GM21723 (cell line): Measurements from ENCODE around the gene EMILIN3.

Source experiments
- ATAC-seq: cut with Tn5 transposase; IDR thresholded peaks from one replicate; pipeline ENCODE4 v1.9.1; 2021; ENCODE audit warnings: mild to moderate bottlenecking, moderate library complexity; ENCODE audit not compliant: unreplicated experiment

The EMILIN3 gene

DNA sequence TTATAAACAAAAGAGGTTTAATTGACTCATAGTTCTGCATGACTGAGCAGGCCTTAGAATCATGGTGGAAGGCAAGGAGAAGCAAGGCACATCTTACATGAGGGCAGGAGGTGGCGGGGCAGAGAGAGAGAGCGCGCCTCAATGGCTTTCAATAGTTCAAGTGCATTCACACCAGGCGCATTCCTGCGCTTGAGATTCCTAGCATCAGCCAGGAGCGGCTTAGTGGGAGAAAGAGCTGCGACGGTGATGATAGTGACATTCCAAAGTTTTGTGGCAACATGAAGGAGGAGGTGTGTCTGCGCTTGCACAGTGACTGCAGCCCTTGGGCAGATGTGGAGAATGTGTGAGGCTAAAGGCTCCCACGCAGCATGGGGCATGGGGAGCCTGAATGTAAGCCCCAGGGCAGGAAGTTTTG lies 25.0 kb upstream of the EMILIN3 start:
- no peak for ATAC-seq

DNA sequence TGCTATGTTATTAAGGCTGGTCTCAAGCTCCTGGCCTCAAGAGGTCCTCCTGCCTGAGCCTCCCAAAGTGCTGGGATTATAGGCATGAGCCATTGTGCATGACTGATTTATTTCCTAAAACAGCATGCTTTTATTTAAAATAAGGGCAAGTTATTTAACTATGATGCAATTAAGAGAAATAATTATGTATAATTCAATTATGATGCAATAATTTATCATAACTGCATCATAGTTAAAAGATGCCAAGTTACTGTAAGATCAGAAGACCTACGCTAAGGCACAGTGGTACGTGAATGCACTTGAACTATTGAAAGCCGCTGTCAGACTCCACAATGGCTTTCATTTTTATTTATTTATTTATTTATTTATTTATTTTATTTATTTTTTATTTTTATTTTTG lies 24.3 kb upstream of the EMILIN3 start:
- no peak for ATAC-seq

DNA sequence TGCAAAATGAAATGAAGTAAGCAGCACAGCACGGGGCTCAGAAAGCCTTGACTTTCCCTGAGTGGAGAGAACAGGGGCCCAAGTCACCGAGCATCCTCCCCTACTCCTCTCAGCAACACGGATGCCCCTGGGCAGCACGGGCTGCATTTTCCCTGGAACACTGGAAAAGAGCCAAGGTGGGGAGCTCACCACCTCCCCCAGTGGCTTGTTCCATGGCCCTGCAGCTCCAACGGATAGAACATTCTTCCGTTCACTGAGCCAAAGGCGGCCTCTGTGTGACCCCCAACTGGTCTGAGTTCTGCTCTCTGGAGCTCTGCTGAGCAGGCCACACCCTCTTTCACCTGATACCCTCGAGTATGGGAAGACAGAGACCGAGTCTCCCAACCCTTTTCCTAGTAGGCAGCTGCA lies 20.8 kb upstream of the EMILIN3 start:
- no peak for ATAC-seq

DNA sequence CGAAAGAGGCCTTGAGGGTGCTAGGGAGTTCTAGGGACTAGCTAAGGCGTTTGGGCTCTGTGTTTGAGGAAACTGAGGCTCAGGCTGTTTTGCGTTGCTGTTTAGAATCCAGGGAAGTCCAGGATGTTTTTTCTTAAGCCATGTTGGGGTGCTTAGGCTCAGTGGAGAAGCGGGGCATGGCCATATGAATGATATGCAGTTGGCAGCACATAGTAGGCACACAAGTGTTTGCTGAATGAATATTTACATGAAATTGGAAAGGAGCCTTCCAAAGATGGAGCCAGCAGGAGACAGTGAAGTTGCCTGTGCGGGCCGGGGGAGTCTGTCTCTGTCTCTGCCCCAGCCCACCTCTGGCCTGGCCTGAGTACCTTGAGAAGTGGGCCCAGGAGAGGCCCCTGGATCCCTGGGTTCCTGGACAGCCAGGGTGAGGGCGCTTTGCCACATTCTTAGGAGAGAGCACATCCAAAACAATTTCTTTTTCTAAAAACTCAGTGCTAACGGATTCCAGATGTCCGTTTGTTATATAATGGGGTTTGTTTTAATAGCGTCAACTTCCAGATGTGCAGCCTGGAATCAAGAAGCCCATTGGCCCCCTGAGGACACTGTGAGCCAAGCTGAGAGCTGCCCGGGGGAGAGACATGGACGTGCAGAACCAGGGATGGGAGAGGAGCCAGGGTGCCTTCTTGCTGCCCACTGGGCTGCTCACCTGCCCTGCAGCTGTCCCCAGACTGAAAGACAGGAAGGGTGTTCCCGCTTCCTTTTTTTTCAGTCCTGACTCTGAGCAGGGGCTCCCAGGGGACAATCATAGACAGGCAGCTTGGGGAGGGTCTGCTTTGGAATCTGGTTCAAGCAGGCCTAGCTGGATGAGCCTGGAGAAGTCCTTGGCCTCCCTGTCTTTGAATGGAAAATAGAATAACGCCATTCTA lies 20.1 kb upstream of the EMILIN3 start:
- ATAC-seq = no peak

DNA sequence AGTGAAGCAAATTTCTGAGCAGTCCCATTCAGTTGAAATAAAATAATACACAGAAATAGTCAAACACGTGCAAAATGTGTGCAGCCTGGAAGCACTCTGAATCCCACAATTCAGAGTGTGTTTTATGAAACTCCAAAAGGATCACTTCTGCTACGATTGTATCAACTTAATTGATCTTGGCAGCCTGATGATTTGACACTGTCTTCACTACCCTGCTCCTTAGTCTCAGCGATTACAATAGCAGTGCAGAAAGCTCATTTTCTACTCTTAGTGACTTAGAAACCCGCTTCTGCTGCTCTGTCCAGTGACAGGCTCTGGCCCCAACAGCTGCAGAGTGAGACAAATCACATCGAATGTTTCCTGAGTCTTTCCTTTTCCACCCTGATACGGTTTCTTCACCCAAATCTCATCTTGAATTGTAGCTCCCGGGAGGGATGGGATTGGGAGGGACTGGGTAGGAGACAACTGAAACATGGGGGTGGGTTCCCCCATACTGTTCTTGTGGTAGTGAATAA lies 16.2 kb upstream of the EMILIN3 start:
- ATAC-seq = no peak

DNA sequence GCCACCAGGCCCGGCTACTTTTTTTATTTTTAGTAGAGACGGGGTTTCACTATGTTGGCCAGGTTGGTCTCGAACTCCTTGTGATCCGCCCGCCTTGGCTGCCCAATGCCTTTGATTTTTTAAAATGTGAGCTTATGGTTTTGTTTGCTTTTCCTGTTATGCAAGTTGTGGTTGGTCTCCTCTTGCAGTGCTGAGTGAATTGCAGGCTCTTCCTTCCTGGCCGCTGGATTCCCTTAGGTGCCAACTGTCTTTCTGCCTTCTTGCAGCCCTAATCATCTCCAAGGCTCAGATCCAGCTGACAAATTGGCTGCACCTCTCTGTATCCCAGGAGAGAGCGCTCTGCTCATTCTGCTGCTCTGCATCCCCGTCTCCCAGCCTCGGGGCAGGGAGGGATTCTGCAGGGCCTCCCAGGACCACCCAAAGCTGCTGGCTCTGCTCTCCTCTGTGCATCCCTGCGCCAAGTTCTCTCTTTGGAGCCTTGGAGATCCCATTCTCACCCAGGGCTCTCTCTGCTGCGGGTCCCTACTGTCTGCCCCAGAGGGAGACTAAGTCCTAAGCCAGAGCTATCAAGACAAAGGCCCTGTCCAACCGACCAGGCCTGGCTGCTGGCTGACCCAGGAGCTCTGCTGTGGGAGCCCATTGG lies 14.1 kb upstream of the EMILIN3 start:
- ATAC-seq = no peak

DNA sequence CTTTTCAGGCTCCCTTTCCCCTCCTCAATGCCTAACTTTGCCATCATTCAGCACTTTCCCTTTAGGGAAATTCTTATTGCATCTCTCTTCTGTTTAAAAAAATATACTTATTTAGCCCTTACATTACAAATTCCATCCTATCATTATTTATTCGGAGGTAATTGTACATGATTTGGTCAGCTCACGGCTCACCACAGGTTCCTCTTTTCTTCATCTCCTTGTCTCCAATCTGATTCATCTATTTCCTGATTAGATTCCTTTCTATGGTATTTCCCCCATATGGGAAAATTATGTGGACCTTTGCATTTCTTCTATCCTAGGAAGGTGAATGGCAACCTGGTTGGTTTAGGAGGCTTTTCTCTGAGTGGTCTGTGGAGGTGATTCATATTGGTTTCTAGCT lies 12.9 kb upstream of the EMILIN3 start:
- no peak for ATAC-seq

DNA sequence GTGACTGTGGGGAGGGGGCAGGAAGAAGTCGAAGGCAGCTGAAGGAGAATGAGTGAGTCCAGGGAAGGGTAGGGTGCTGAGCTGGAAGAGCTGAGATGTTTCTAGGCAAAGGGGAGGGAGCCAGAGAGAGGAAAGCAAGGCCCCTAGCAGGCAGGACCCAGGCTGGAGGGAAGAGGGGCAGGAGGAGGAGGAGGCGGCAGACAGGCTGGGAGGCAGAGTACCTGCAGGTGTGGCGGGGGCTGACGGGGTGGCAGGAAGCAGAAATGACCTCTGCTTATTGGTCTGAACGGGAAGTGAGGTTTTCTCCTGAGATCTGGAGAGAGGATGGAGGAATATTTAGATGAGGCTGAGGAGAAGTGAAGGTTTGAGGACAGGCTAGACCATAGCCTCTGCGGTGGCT lies 10.7 kb upstream of the EMILIN3 start:
- ATAC-seq = no peak

DNA sequence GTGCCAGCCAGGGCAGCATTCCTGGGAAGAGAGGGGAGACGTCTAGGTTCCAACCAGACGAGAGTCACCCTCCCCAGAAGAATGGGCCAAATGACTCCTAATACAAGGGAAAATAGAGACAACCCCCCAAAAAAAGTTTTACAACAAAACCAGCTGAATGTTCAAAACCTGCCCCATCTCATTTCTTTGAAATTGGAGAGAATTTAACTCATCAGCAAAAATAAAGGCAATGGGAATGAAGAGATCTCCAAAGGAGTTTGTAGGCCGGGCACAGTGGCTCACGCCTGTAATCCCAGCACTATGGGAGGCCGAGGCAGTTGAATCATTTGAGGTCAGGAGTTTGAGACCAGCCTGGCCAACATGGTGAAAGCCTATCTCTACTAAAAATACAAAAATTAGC lies 9.7 kb upstream of the EMILIN3 start:
- no peak for ATAC-seq

DNA sequence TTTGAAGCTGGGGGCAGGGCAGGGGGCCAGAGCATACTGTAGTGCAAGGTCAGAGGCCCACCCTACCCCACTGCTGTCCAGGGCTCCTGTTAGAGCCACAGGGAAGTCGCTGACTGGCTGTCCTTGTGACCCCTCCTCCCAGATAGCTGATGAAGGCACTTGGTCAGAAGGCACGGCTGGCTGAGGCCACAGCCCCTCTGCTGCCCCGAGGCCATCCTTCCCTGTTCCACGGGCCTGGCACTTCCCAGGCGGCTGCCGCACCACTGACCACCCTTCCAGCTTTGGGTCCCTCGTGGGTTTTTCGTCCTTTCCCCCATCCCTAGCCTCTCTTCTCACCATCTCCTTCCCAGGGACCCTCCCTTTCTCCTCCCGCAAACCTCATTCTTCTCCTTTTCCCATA lies 9.2 kb upstream of the EMILIN3 start:
- no peak for ATAC-seq

DNA sequence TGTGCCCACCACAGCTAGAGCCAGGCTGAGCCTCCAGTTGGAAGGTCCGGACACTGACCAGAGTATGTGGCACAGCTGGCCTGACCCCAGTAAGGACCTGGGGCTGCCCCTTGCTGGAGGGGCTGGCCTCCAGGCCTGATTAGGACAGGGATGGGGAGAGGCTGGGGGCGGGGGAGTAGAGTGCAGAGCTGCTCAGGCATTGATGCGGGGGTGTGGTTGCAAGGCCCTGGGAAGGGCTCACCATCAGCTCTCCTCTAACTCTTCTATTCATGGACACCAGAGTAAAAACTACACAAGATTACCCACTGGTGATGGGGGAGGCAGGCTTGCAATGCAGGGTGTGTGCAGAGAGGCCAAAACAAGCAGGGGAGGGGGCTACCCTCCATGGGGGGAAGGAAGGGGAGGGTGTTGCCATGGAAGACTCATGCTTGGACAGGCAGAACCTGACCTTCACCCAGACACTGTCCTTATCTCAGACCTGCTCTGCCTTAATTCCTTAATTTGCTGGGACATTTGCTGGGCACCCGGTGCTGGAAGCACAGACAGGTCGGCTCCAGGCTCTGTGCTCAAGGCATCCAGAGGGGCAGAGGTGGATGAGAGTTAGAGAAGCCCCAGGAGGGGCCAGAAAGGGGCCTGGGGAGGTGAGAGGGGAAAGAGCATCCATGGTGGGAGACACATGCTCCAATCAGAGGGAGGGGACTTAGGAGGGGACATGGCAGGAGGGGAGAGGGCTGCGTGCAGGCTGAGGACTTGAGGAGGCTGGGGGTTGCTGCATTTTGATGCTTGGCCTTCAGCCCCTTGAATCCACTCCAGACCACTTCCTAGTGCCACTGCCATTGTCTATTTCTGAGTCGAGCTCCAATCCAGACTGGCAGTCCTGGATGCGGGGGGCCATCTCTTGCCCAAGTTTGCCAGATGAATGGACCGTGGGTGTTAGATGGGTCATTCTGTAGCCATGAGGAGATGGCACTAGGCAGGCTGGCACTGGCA lies 7.6 kb upstream of the EMILIN3 start:
- no peak for ATAC-seq

DNA sequence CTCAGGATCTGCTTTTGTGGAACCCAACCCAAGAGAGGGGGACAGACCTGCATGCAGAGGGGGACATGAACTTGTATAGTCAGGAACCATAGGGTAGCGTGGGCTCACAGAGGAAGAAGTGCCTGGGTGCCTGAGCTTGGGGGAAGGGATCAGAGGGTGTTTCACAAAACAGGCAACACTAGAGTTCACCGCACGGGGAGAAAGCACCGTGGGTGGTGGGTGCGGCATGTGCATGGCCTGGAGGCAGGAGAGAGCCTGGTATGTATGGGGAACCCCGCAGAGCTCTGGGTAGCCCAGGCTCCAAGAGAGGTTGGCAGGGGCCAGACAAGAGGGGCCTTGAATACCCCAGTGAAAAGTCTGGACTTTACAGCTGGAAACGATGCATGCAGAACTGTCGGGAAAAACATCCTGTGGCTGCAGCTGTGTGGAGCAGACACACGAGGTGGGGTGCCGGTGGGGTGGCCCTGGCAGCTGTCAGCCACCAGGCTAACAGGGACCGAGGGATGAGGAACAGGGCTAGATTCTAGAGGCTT lies 6.7 kb upstream of the EMILIN3 start:
- ATAC-seq = no peak

DNA sequence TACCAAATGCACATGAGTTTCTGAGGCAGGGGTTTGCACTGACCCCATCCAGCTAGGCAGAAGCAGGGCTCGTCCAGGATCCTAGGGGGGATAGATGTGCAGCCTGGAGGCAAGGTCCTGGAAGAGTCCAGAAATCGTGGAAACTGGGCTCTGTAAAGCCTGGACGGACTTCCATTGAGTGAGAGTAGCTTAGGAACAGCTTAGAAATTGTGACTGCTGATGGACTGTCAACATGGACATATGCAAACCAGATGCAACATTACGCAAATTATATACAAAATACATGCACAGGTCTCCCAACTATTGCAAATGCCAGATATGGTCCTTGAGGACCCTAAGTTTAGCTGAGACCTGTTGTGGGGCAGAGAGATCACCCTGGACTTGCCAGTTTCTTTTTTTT lies 4.8 kb upstream of the EMILIN3 start:
- ATAC-seq = no peak

DNA sequence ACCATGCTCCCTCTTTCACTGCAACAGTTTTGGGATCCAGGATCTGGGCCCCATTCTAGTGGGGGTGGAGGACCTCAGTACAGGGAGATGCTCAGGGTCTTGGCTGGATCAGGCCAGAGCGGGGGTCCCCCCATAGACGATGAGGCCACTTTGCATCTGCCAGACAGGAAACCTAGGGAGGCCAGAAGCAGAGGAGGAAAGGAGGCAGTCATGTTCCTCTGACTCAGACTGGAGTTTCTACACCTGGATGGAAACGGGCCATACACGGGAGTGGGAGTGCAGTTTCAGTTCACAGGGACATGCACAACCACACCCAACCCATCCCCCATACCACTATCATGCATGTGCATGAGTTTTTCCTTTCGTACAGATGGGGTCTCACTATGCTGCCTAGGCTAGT lies 3.6 kb upstream of the EMILIN3 start:
- ATAC-seq = no peak

DNA sequence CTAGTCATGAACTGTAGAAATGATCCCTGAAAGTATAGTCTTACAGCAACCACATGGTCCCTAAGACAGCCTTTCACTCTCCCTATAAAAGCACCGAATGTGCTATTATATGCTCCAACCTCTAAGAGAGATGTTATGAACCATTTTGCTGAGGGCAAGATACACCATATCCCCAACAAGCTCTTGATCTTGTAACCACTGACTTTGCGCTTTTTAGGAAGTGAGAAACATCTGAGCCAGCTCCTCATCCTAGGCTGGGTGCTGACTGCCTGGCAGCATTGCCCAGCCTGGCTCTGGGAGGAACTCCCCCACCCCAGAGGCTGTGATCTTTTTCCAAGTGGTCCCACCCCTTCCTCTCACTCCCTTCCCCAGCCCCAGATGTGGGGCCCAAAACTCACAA lies 3.1 kb upstream of the EMILIN3 start:
- no peak for ATAC-seq

DNA sequence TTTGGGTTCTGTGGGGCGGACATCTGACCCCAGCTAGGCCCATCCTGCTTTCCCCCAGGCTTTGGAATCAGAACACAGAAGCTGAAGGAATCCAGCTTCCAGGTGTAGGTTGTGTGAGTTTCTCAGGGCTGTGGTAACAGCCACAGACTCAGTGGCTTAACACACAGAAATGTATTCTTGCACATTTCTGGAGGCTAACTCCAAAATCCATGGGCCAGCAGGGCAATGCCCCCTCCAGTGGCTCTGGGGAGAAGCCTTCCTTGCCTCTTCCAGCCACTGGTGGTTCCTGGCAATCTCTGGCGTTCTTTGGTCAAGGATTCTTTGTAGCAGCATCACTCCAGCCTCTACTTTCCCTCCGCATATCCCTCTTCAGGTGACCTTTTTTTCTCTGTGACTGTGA lies 1.3 kb upstream of the EMILIN3 start:
- ATAC-seq = no peak

DNA sequence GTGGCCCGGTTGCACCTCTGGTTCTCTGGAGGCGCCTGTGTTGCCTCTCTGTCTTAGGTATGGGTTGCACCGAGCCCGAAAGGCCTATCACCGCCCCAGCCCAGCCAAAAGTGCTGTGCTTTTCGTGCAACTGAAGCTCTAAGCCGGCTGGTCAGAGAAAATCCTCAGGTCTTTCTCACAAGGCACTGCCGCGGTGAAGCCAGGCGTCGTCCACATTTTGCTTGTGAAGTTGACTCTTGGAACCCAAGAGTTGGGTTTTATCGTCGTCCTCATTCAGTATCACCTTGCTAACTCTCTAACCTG lies 726 bp upstream of the EMILIN3 start:
- ATAC-seq = no peak

DNA sequence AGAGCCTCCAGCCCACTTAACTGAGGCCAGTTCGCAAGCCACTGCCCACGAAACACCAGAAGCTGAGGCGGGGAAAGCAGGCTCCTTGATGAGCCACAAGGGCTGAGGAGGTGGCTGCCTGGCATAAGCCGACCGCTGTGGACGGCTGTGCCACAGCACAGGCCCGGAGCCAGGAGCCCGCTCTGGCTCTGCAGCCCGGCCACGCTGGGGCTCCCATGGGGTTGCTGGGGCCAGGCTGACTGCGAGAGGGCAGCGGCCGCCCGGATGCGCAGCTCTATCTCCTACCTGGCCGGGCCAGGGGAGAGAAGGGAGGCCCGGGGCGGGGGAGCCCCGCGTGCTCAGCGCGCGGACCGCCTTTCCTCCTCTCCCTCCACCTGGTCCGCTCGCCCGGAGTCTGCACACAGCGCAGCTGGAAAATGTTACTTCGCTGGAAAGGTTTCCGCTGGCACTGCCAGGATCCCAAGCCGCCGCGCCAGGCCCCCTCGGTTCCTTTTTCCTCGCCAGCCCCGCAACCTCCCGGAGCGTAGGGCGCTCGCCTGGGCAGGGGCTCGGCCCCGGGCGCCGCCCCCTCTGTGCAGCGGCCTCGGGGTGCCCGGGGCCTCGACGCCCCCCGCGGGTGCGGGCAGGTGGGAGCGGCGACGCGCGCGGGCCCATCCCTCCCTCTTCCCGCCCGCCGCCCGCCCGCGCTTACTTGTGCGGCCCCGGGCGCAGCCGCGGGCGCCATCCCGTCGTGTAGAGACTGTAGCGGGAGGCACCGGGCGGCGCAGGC lies 657 bp downstream of the EMILIN3 start:
- ATAC-seq = no peak

DNA sequence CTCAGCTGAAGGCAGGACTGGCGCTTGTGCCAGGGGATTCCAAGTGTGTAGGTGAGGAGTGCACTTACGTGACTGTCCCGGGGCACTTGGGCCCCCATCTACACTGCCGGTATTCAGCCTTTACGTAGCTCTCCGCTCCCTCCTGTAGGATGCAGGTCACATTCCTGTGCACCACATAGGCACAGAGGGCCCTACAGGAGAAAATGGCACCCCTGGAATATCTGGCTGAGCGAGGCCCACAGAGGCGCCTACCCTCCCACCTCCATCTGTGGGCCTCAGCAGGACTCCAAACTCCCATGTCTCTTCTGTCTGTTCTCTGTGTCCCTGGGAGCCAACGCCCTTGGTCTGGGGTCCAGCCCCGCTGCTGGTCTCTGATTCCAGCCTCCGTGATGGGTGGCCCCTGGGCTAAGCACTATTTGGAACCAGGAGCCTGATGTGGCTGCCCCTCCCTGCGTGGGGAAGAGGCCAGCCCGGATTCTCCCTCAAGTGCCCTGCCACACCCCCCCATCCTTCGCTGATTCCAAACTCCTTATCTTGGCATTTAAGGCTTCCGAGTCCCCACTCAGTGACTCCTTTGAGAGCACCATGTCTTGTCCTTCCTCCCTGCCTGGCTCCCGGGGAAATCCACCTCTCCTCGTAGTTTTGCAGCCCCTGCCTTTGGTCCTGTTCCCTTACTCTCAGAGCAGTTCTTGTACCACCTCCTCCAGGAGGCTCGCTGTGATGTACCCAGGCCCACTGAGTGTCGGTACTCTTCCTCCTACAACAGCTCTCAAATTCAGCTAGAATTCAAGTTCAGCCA lies 1.5 kb downstream of the EMILIN3 start:
- ATAC-seq = no peak
